ENCODE data around the gene COX17.

DNA sequence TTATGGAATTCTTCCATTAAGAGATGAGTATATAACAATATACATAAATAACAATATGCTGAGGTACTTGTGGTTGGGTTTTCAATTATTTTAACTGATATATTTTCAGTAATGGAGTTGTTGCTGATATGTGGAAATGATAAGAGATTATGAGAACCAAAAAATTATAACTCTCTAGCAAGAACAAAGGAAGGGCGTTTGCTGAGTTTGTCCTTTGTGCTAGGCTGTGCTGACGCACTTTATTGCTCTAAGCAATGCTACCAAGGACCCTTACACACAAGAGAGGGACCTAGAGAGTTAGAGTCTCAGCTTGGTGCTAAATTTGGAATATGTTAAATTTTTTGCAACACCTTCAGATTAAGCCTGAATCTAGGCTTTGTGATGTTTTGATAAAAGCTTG, 49.7 kb upstream of the COX17 start:
- TF ChIP-seq EZH2phosphoT487 (conservative IDR thresholded peaks at IDR 0.05; ENCODE audit: low read length) (no peak), CTCF (IDR thresholded peaks at IDR 0.05; ENCODE audit: insufficient read depth, low read length, poor library complexity, severe bottlenecking) (no peak)
